RKO (cell line): Measurements from ENCODE around the gene TFPT.

ENCODE experiments used
- DNase-seq: peaks from one replicate; pipeline ENCODE4 v3.0.0-alpha.2; 2016; ENCODE audit warnings: low spot score

TFPT gene

GRCh38 chr19:54115109-54116063 lies at the start of gene TFPT, which contains the start of gene PRPF31:
TSS of gene TFPT (minus strand) at chr19:54115657. CDS start at chr19:54115269, 388 bp downstream.
TSS of gene PRPF31 (plus strand) at chr19:54115754. CDS start at chr19:54118279, 2,525 bp downstream.
- peak; percentile 96 for DNase-seq

GRCh38 chr19:54165222-54165621 lies 49.8 kb upstream of the TFPT start:
- DNase-seq = no peak

GRCh38 chr19:54164369-54165068 lies 49.1 kb upstream of the TFPT start:
- no peak for DNase-seq

- no peak for DNase-seq
Measured at GRCh38 chr19:54162884-54163283, 47.4 kb upstream of the TFPT start.

GRCh38 chr19:54162241-54162805 lies 46.9 kb upstream of the TFPT start:
- DNase-seq = peak; percentile 74

- peak; percentile 41 for DNase-seq
Measured at GRCh38 chr19:54160854-54161253, 45.4 kb upstream of the TFPT start.

- DNase-seq = peak; percentile 61
Measured at GRCh38 chr19:54160182-54160811, 44.8 kb upstream of the TFPT start.

GRCh38 chr19:54159352-54160181 lies 44.1 kb upstream of the TFPT start, which contains the start of gene LENG1:
TSS of gene LENG1 (minus strand) at chr19:54159721. CDS start at chr19:54159695, 26 bp downstream.
- DNase-seq = peak; percentile 100

- DNase-seq = peak; percentile 47
Measured at GRCh38 chr19:54158812-54159351, 43.4 kb upstream of the TFPT start.

- no peak for DNase-seq
Measured at GRCh38 chr19:54156953-54157352, 41.5 kb upstream of the TFPT start.

GRCh38 chr19:54156490-54156889 lies 41.0 kb upstream of the TFPT start:
- no peak for DNase-seq

- no peak for DNase-seq
Measured at GRCh38 chr19:54155694-54156093, 40.2 kb upstream of the TFPT start.

- no peak for DNase-seq
Measured at GRCh38 chr19:54154603-54155345, 39.3 kb upstream of the TFPT start.

GRCh38 chr19:54153731-54154326 lies 38.4 kb upstream of the TFPT start:
- no peak for DNase-seq

- DNase-seq = no peak
Measured at GRCh38 chr19:54152878-54153524, 37.5 kb upstream of the TFPT start.

- no peak for DNase-seq
Measured at GRCh38 chr19:54152267-54152666, 36.8 kb upstream of the TFPT start.

GRCh38 chr19:54151362-54152035 lies 36.0 kb upstream of the TFPT start:
- no peak for DNase-seq

GRCh38 chr19:54149021-54149812 lies 33.8 kb upstream of the TFPT start:
- DNase-seq = no peak
